GM18867 (cell line): ENCODE measurements around the gene CMSS1.
"Not testable (repeated sequence)": the region's sequence is repeated elsewhere in the genome, so short reads cannot be mapped to it uniquely, and the experiment has no call there.

Experiments
- ATAC-seq: cut with Tn5 transposase; IDR thresholded peaks from one replicate; pipeline ENCODE4 v1.9.1; 2021; ENCODE audit warnings: mild to moderate bottlenecking, moderate library complexity; ENCODE audit not compliant: unreplicated experiment

Gene CMSS1

DNA sequence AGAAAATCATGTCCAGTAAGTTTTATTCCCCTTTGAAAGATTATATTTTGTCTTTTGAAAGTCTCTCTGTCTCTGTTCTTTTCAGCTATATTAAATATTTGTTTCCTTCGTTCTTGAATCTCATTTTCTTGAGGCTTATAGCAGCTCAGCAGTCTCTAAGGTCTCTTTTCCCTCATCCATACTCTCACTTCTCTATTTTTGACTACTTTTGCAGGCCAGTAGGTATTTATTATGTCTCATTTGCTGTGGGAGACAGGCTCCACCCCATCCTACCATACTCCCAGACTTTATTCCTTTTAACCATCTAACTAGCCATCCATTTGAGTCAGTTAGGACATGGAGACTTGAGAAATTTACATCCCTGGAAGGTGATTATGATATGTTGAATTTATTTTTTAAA, 225.6 kb downstream of the CMSS1 start:
- no peak for ATAC-seq

DNA sequence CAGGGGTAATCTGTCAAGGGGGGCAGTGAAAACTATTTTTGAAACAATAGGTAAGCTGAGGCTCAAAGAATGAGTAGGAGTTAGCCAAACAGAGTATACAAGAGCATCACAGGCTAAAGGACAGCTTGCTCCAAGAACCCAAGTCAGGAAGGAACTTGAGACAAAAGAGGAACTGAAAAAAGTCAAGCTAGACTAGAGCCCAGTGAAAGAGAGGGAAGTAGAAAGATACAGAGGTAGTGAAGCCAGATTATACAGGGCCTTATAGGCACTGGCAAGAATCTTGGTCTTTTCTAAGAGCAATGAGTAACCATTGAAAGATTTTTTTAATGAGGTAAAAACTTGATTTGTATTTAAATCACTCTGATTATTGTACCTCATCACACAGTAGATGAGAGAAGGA, 226.7 kb downstream of the CMSS1 start:
- ATAC-seq, result peak; percentile 75

DNA sequence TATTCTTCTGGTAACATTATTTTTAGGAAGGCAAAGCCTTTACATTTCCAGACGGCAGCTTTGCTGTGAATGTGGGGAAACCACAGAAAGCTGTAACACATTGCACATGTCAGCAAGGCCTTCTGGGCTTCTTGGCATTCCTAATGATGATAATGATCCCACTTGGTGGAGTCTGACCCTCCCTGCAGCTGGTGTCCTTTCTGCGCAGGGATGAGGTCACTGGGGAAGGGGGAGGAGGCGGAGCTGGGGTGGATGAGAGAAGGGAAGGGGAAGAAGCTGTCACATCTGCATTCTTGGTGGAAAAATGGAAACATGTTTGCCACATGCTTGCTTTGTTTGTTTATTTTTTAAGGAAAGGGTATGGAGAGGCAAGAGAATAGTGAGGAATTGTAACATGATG, 228.0 kb downstream of the CMSS1 start:
- no peak for ATAC-seq

DNA sequence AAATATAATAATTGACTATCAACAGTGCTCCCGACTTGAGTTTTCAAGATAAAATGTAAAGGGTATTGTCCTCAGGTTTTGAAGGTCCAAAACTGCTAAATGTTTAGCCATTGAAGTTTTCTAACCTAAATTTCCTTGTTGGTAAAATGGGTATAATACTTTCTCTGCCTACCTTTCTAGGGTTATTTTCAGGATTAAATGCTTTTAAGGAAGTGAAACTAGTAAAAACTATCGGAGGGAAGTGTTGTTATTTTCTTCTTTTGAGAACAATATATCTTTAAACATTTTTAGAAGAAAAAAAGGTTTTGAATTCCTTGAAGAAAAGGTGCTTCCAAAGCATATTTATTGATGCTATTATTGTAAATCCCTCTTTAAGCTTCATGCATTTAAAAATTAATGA, 229.3 kb downstream of the CMSS1 start:
- ATAC-seq, result no peak

DNA sequence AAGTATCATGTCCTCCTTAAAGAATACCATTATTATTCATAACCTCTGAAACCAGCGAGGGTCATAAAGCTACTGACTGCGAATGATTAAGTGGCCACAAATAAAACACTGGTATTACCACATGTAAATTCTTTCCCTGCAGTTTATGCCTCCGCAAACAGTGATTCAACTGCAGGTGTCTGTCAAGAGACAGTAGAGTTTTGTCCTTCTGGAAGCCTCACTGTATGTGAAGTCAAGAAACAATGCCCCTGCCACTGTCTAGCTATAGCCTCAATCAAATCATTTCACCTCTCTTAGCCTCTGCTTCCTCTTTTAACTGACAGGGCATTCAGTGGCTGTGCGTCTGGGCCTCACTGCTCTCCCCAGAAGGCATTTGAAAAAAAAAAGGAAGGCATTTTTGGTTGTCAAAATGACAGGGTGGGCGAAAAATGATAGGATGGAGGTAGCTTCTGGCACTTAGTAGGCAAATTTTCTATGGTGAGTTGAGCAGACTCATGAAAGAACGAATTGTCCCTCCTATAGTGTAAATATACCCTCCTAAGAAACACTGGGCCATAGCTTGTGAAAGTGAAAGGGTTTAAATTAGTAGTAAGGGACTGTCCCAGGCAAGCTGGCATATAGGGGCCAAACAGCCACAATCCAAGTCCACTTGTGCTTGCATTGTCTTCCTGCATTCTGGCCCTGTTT, 229.9 kb downstream of the CMSS1 start:
- ATAC-seq, result peak; percentile 78

DNA sequence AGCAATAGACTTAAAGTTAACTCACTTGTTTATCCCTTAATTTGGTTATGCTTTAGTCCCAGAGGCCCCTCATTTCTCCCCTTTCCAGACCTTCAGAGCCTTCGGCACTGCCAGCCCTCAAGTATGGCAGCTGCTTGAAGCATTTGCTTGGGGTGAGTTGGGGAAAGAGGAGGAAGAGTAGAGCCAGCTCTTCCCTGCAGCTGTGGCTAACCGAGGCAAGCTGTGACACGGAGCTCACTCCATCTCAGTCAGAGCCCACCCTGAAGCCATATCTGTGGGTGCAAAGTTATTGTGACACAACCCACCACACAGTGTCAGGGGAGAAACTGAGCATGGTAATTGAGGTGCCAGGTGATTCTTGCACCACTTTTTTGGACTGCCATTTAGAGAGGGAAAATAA, 230.6 kb downstream of the CMSS1 start:
- no peak for ATAC-seq

DNA sequence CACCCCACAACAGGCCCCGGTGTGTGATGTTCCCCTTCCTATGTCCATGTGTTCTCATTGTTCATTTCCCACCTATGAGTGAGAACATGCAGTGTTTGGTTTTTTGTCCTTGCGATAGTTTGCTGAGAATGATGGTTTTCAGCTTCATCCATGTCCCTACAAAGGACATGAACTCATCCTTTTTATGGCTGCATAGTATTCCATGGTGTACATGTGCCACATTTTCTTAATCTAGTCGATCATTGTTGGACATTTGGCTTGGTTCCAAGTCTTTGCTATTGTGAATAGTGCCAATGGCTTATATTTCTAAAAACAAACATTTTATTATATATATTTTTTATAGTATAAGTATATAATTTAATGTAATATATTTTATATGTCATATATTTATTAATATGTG, 233.9 kb downstream of the CMSS1 start:
- not testable (repeated sequence) for ATAC-seq

DNA sequence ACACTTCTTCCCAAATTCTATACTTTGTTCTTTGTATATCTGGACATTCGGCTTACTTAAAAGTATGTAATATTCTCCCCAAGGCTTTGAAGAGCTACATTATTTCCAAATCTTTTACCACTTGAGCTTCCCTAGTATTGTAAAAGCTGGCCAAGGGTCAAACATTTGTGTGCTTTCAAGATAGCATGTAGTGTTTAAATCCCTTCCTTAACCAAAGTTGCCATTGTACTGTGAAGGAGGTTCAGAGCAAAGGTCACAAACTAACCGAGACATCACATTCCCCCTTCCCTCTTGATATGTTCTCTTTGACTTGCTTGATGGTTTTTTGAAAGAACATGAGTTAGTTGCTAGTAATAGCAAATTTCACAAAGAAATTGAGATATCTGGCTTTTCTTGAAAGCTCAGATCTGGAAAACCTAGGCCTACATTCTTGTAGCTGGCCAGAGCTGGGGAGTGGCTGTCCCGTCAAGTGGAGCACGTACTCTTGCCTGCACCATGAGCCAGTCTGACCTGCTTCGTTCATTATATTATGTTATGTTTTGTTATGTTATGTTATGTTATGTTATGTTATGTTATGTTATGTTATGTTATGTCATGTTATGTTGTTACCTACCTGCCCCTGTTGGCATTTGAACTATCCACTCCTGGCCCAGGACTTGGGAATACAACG, 236.4 kb downstream of the CMSS1 start:
- ATAC-seq, result no peak

DNA sequence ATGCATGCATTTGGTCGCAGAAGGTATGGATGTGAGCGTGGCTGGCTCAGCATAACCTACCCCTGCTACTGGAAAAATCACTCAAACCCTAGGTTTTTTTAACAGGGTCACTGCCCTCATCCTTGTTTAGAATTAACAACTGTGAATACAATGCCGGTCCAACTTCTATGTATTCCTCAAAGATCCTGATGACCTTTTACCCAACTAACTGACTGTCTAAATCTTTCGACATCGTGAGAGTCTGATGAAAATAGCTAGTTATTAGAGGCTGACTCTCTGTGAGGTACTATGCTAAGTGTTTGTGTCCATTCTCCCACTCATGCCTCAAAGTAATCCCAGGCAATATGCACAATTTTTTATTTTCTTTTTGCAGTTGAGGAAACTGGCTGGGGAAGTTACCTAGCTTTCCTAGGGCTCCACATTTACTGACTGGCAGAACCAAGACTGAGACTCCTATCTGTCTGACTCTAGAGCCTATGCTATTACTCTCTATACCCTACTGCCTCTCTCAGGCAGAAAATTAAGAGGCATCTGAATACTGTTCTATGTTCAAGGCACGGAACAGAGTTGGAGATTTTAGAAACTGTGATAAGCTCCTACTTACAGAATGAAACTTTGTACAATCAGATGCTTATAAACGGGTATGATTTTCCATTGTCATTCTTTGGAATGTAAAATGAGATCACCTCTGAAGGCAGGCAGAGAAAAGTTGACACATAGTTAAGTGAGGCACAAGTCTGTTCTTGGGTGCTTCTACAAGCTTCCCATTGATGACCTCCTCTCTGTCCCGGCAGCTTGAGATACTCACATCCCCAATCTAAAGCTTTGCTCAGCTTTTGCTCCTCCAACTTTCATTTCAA, 240.3 kb downstream of the CMSS1 start:
- ATAC-seq, result no peak

DNA sequence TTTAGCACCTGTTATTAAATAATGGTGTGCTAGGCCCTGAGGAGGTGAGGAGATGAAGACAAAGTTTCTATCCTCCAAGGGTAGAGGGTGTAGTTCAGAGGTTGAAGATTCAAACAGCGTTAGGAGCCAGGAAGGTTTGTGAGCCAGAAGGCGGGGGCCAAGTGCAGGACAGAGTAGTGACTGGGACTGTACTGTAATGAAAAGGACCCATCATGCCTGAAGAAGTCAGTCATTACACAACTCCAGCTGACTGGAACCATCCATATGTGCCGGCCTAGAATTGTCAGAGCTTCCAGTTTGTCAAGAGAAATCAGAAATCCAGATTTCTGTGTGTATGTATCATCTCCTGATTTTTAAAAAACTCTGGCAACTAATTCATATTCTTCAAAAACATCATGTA, 241.8 kb downstream of the CMSS1 start:
- no peak for ATAC-seq

DNA sequence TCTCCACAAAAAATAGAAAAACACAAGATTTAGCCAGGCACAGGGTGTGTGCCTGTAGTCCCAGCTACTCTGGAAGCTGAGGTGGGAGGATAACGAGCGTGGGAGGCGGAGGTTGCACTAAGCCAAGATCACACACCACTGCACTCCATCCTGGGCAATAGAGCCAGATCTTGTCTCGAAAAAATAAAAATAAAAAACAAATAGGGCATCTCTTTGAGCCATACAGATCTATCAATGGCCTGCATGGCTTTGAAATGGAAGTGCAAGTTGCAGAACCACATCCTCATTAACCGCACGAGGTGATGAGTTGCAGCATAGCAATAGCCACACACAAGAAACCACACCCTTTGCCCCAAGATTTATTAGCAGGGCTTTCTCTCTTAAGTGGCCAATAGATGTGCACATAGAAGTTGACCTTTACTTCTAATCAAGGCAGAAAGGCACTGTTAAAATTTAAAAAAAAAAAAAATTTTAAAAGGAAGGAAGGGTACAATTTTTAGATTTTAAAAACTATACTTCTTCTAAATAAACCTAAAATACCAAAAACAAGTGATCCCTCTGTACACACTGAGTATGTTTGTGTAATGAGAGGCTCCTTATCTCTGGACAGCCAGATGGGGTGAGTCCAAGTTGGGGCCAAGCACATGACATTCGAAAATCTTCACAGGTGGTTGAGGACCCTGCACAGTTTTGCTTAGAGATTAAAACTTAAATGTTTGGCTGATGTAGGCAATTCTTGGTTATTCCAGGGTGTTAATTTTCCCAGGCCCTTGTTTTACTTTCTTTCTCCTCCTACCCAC, 243.2 kb downstream of the CMSS1 start:
- ATAC-seq, result no peak

DNA sequence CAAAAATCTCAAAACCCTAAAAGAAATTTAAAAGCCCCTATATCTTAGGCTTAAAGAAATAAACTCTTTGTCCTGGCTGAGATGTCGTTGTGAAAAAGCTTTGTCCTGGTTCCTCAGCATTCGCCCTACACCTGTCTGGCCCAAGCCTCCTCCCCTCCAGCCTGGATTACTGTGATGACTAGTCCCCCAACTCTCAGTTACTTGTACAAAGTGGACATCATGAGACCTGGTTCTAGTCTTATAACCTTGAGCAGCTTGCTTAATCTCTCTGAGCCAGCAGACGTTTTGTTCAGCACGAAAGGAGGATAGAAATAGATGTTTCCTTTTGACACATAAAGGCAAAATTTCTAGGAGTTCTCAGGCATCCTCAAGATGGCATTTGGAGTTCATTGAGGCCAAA, 245.0 kb downstream of the CMSS1 start:
- no peak for ATAC-seq

DNA sequence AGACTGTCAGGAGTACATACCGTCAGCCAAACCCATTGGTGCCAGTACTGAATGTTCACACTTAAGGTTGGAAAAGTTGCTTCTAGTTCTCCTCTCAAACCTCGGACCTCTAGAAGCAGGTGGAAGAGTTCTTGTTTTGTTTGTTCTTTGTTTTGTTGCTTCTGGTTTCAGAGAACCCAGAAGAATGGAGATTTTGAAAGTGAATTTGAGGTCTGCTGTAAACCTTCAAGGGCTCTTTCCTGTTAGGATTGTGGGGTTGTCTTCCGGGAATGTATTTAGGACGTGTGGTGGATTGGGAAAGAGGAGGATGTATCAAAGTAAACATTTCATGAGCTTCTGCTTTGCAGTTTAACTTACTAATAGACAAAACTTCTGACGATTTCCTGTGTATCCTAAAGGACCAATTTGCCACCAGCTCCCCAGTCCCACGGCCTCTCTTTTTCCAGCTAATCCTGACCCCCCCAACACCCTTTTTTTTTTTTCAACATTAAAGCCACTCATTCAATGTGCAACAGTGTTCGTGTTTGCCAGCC, 246.3 kb downstream of the CMSS1 start:
- ATAC-seq, result no peak

DNA sequence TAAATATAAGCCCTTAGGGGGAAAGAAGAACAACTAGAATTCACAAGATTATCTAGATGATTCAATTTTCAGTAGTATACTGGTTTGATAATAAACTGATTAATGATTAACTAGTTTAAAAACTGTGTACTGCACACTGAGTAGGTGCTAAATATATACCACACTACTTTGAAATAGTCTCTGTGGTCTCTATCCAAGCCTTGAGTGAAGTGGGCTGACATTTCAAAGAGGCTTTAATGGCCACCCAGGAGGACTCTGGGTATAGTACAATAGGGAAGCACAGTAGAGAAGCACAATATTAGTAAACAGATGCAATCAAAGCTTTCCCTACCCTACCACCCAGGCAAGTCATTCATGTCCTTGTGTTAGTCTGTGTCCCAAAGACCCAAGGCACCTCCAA, 249.9 kb downstream of the CMSS1 start:
- no peak for ATAC-seq

DNA sequence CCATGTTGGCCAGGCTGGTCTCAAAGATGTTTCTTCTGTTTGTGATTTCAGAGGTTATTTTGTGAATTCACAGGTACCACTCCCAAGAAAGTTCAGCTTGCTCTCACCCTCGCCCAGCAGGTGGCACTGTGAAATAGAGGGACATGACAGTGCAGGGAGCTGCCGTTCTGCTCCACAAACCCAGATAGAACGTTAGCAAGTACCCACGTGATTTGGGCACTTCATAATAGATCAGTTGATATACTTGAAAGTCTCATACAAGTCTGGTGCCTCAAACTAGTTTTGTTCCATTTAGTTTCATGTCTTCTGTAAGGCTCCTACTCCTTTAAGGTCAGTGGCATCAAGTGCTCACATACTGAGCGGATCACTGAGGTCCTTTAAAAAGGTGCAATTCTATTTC, 251.2 kb downstream of the CMSS1 start:
- peak; percentile 75 for ATAC-seq

DNA sequence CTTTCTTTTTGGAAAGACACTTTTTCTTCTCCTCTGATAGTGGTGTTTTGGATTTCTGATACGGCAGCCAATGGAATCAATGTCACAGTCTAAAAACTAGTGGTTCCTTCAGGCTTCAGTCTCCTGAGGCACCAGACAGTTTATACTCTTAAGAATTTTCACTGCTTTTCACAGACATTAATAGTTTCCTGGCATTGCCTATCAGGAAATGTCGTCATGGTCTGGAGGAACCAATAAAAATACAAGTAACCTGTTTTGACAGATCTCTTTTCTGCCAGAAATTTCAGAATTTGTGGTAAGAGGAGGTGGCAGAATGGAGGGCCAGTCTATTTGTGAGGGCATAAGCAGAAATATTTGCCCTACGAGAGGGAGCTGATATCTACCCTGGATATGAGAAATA, 251.8 kb downstream of the CMSS1 start:
- no peak for ATAC-seq

DNA sequence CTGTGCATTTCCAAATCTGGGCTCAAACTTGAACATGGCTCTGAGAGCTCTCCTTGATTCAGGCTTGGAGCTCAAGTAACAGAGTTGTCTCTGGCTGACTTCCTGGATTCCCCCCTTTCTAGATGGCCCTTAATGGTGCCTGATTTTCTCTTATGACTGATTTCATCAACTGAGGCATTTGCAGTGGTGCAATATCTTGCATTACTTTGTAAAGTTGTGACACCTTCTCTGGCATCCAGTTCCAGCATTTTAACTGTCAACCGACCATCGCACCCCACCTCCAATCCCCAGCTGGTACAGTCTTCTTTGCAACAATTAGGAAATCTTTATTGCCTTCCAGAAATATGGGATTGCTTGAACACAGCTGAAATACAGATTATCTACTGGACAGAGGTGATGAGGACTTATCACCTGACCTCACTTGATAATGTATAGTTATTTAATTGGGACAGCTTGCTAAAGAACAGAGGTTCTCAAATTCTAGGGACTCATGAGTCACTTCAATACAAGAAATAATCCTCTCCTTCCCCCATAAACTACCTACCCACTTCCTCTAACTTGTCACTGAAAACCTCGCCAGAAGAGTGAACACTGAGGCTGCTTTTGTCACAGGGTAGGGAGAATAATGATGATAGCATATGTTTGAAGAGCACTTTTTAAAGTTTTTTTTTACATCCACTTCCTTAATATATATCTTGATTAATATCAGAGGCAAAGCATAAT, 254.8 kb downstream of the CMSS1 start:
- ATAC-seq, result peak; percentile 55

DNA sequence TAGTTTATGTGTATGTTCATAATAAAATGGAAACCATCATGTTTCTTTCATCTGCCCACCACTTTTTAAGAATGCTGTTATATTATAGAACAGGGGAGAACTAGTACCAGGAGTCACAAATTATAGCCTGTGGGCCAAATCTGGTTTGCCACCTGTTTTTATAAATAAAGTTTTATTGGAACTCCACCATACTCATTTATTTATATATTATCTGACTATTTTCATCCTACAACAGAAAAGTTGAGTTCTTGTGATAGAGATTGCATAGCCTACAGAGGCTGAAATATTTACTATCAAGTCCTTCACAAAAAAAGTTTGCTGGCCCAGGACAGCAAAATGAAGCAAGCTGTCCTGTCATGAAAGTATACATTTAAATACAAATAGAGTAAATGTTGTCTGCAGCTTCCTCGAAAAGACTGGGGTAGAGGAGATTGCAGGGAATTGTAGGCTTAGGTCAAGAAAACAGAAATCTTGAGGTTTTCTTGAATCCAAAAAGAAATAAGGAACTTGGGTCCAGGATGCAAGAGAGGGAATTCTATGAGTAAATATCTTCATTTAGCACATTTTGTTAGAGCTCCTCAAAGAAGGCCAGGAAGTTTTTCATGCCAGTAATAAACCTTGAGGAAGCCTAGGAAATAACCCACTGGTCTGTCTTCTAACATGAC, 255.5 kb downstream of the CMSS1 start:
- ATAC-seq, result peak; percentile 2

DNA sequence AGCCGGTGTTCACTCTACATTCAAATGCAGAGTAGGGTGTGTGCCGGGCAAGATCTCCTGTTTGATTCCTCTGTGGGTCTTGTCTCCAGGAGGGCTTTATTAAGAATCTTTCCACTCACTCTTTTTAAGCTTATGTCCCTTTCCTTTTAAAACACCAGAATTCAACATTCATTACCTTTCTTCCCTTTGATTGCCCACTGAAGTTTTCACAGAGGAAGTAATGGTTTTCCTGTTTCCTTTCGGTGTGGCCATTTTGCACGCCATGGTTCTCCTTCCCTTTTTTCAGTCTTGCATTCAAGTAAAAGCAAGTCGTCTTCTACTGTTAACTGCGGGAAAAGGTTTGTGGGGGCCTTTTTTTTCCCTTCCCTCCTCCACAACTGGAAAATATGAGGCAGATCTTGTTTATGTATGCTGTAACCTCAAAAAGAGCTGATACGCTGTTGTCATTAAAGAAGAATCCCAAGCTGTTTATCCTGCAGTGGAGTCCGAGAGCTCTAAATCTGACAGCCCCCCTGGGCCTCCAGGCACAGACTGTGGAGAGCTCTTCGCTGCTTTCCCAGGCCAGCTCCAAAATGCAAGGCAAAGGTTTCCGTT, 256.1 kb downstream of the CMSS1 start:
- ATAC-seq, result peak; percentile 41
